ENCODE results near the gene SCGB1D4. TPM values are rescaled to one million over a fixed set of nuclear protein-coding genes. Genes with fewer than 3 reads are reported as not detected.
"Not testable (repeated sequence)": the region's sequence is repeated elsewhere in the genome, so short reads cannot be mapped to it uniquely, and the experiment has no call there.

The SCGB1D4 gene
- not detected for total RNA-seq

GRCh38 chr11:62298975-62299374 lies at the start of gene SCGB1D4:
SCGB1D4 (minus strand) TSS chr11:62299075; CDS start chr11:62299010, 65 bp downstream.
- H3K4me1 ChIP-seq (ENCODE audit: control insufficient read depth in 1 of 2, low read depth in 2 of 2), result no peaks in the 10 kb centered on the region
- TF ChIP-seq CTCF (IDR thresholded peaks at IDR 0.05), result no peak
- H3K4me3 ChIP-seq, result no peak within 1 kb of the TSS
- H3K27ac ChIP-seq, result no peak within 1 kb of the TSS
- H3K27me3 ChIP-seq (replicated peaks; ENCODE audit: insufficient read depth), result no peaks in the 10 kb centered on the region
- H3K36me3 ChIP-seq, result no peaks in the 10 kb centered on the region
- DNase-seq (ENCODE audit: low spot score) (no peak), ATAC-seq (ENCODE audit: insufficient number of reproducible peaks, low FRiP score, low read depth) (no peak)
- H3K9me3 ChIP-seq, result no peaks in the 10 kb centered on the region

- DNase-seq (ENCODE audit: low spot score), result no peak
- Histone ChIP-seq H3K27ac (no peak overlapping the region), H3K4me3 (no peak overlapping the region), H3K36me3 (no peaks in the 10 kb centered on the region), H3K27me3 (replicated peaks; ENCODE audit: insufficient read depth) (no peaks in the 10 kb centered on the region), H3K4me1 (ENCODE audit: control insufficient read depth in 1 of 2, low read depth in 2 of 2) (no peaks in the 10 kb centered on the region), H3K9me3 (no peaks in the 10 kb centered on the region)
- ATAC-seq (ENCODE audit: insufficient number of reproducible peaks, low FRiP score, low read depth), result no peak
- no peak for TF ChIP-seq CTCF (IDR thresholded peaks at IDR 0.05)
Observed at GRCh38 chr11:62345861-62346260, 47.0 kb upstream of the SCGB1D4 start.

GRCh38 chr11:62344210-62344609 lies 45.3 kb upstream of the SCGB1D4 start:
- H3K4me3 ChIP-seq, result no peak overlapping the region
- no peaks in the 10 kb centered on the region for H3K27me3 ChIP-seq (replicated peaks; ENCODE audit: insufficient read depth)
- H3K4me1 ChIP-seq (ENCODE audit: control insufficient read depth in 1 of 2, low read depth in 2 of 2), result no peaks in the 10 kb centered on the region
- no peak for ATAC-seq (ENCODE audit: insufficient number of reproducible peaks, low FRiP score, low read depth)
- no peak for DNase-seq (ENCODE audit: low spot score)
- TF ChIP-seq CTCF (IDR thresholded peaks at IDR 0.05), result no peak
- no peaks in the 10 kb centered on the region for H3K9me3 ChIP-seq
- no peaks in the 10 kb centered on the region for H3K36me3 ChIP-seq
- no peak overlapping the region for H3K27ac ChIP-seq

GRCh38 chr11:62343646-62344190 lies 44.8 kb upstream of the SCGB1D4 start:
- DNase-seq (ENCODE audit: low spot score); ATAC-seq (ENCODE audit: insufficient number of reproducible peaks, low FRiP score, low read depth); H3K4me1 ChIP-seq (ENCODE audit: control insufficient read depth in 1 of 2, low read depth in 2 of 2); H3K27ac ChIP-seq; H3K4me3 ChIP-seq; H3K9me3 ChIP-seq; H3K27me3 ChIP-seq (replicated peaks; ENCODE audit: insufficient read depth); H3K36me3 ChIP-seq: not testable (repeated sequence)

GRCh38 chr11:62341588-62341987 lies 42.7 kb upstream of the SCGB1D4 start:
- TF ChIP-seq CTCF (IDR thresholded peaks at IDR 0.05), result no peak
- H3K27ac ChIP-seq, result no peak overlapping the region
- no peak for DNase-seq (ENCODE audit: low spot score)

More at GRCh38 chr11:62341588-62341987, 42.7 kb upstream of the SCGB1D4 start:
- no peaks in the 10 kb centered on the region for H3K9me3 ChIP-seq
- no peaks in the 10 kb centered on the region for H3K27me3 ChIP-seq (replicated peaks; ENCODE audit: insufficient read depth)
- no peaks in the 10 kb centered on the region for H3K36me3 ChIP-seq
- peaks cover 0 to 4% of the 10 kb centered on the region in 2 donors for H3K4me1 ChIP-seq (ENCODE audit: control insufficient read depth in 1 of 2, low read depth in 2 of 2)
- no peak for ATAC-seq (ENCODE audit: insufficient number of reproducible peaks, low FRiP score, low read depth)
- no peak overlapping the region for H3K4me3 ChIP-seq
